CD4-positive, alpha-beta T cell treated with Interleukin-15 for 1 hour (primary cell): ENCODE measurements around the gene TTC8.
"Not testable (repeated sequence)": the region's sequence is repeated elsewhere in the genome, so short reads cannot be mapped to it uniquely, and the experiment has no call there.

ENCODE experiments used
- DNase-seq: peaks from one replicate; pipeline ENCODE4 v3.0.0-alpha.2; 2020

The TTC8 gene

DNA sequence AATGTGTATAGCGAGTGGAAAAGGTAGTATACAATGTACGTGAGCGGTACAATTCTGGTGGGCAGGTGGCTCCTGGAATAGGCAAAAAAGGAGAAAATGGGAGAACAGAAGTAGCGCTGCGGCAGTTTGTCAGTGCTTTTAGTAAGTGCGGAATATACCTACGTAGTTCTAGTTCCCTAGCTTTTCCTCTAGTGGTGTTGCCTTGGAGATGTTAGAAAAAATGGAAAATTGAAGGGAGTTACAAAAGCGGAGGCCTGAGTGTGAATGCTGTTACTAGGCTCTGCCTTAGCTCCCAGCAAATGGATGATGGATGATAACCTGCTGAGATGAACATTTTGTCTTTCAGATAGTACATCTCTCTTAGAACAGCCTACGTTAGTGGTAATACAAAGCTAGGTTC is 1.1 kb downstream of the TTC8 start:
- DNase-seq, result no peak

DNA sequence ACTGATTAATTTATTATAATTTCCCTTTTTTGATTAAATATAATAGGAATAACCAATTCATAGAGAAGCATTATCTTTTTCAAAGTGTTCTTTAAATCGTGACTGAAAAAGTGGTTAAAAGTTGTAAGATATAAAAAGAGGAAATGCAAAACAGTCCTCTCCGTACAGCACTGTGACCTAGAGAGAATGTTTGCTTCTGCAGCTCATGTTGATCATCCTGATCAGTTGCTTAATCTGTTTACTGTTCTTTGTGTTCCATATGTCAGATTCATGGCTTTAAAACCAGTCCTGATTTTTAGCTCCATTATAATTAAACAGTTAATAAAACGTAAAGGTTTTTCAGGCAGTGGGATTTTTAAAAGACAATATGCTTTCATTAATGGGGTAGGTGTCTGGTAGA is 4.7 kb downstream of the TTC8 start:
- no peak for DNase-seq

DNA sequence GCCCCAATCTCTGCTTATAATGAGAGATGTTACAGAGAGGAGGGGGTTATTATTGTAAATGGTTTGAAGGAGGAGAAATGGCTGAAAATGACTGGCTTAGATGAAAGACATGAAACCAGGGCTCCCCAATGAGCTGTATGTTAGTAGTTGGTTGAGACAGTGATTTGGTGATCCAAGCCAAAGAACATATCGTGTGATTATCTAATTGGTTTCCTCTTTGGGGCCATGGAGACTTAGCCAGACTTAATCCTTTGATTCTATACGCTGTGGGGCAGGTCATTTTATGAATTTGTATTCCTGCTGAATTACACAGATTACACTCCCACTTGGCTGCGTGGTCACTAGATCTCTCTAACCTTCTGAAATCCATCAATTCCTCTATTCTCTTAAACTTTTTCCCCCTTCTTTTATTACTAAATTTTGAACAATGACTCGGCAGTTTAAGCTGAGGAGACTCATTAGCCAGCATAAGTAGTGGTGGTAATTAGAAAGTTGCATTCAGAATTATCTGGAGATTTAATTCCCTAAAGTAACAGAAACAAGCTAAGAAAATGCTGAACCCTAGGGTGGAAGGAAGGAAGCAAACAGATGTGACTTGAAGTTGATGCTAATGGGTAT is 5.3 kb downstream of the TTC8 start:
- DNase-seq, result no peak

- no peak for DNase-seq
These were observed 6.8 kb downstream of the TTC8 start for GRCh38 chr14:88831284-88831683.

GRCh38 chr14:88834883-88835431 is 10.5 kb downstream of the TTC8 start:
- DNase-seq, result no peak

DNA sequence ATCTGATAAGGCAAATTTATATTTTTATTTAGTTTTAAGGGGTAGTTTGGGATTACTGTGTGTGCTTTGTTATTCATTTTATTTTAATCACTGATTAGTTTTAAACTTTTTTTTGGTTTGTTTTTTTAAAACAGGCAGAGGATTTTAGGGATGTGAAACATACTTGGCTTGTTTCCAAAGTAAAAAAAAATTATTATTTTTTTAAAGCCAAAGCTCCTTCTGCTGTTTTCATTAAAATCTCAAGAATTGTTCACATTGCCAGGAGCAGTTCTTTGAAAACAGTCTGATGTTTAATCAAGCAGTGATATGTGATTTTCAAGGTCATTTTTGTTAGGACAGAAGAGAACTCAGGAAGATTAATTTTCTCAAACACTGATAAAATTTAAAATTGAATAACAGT is 11.2 kb downstream of the TTC8 start:
- no peak for DNase-seq

- DNase-seq, result no peak
These were observed 13.0 kb downstream of the TTC8 start for GRCh38 chr14:88837495-88837894.

- DNase-seq, result no peak
These were observed 13.6 kb downstream of the TTC8 start for GRCh38 chr14:88838015-88838414.

GRCh38 chr14:88840926-88841325 is 16.5 kb downstream of the TTC8 start:
- no peak for DNase-seq

GRCh38 chr14:88841741-88842140 is 17.3 kb downstream of the TTC8 start:
- DNase-seq, result no peak

GRCh38 chr14:88842414-88842813 is 18.0 kb downstream of the TTC8 start:
- DNase-seq, result no peak

- DNase-seq, result no peak
These were observed 20.6 kb downstream of the TTC8 start for GRCh38 chr14:88844980-88845491.

- no peak for DNase-seq
These were observed 24.1 kb downstream of the TTC8 start for GRCh38 chr14:88848571-88848970.

GRCh38 chr14:88849716-88850115 is 25.3 kb downstream of the TTC8 start:
- DNase-seq, result no peak

- no peak for DNase-seq
These were observed 27.1 kb downstream of the TTC8 start for GRCh38 chr14:88851587-88851986.

DNA sequence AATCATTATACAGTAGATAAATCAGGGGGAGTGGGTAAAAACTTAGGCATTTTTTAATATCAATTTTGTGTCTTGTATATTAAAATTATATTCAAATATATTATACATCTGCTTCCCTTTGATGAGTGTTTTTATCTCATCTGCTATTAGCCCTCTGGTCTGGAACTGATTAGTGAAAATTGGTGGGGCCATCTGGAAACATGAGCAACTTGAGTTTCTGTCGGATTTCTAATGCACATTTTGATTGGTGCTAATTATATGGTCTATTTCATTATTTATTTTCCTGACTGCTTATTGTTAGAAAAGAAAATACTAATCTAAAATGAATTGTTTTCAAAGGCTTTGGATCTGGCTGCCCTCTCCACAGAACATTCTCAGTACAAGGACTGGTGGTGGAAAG is 28.2 kb downstream of the TTC8 start:
- no peak for DNase-seq

DNA sequence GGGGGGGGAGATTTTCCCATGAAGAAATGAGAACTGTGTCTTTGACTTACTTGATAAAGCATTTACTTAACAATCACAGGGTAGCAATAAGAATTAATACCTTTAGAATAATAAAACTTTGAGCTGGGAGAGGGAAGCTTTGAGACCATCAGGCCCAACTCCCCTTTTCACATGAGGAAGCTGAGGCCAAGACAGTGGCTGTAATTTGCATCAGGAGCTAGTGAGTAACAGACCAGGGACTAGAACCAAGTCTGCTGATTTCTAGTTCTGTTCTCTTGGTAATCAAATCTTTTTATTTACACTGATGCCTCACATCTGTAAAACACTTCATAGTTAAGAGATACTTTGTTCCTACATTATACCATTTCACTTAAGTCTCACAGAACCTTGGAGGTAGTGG is 28.7 kb downstream of the TTC8 start:
- no peak for DNase-seq

DNA sequence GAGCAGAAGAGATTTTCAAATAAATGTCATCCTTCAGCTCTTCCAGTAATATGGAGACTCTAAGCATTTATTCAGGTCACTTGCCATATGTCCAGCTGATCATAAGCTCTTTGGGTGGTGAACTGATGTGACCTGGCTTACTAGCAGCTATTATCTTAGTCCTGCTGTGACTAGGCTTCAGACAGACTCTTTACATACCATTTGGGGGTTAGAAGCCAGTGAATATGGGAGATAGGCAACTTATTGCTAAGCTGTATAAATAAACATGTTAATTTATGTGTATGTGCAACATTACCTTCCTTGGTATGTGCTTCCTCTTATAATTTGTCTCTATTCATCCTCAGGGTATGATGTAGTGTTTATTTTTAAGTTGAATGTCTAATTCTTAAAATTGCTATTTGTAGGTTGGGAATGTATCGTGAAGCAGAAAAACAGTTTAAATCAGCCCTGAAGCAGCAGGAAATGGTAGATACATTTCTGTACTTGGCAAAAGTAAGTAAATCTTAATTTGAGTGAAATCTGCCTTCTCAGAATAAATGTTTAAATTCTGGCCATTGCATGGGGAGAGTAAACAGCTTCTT is 32.4 kb downstream of the TTC8 start:
- DNase-seq, result no peak

DNA sequence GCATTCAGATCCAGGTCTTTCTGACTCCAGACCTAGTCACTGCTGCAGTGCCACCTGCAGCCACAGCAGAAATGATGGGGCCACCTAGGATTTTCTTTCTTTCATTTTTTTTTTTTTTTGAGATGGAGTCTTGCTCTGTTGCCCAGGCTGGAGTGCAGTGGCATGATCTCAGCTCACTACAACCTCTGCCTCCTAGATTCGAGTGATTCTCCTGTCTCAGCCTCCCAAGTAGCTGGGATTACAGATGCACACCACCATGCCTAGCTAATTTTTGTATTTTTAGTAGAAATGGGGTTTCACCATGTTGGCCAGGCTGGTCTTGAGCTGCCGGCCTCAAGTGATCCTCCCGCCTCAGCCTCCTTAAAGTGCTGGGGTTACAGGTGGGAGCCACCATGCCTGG is 33.4 kb downstream of the TTC8 start:
- not testable (repeated sequence) for DNase-seq

- DNase-seq, result not testable (repeated sequence)
These were observed 34.7 kb downstream of the TTC8 start for GRCh38 chr14:88859118-88859517.

- no peak for DNase-seq
These were observed 38.7 kb downstream of the TTC8 start for GRCh38 chr14:88863167-88863566.

GRCh38 chr14:88864198-88864597 is 39.7 kb downstream of the TTC8 start:
- DNase-seq, result no peak

DNA sequence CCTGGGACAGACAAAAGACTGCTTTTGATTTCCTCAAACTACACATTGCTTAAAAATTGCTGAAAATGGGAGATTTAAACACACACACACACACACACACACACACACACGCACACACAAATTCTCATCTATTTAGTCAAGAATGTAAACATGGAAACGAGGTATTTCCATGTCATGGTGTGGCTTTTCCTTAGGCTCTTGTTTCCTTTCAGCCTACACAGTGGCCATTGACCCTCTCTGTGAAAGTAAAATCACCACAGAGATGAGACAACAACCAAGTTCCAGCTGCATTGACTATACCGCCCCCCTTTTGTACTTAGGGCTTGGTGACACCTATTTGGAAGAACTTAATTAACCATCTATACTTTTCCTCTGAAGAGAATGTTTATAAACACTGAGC is 41.9 kb downstream of the TTC8 start:
- no peak for DNase-seq

DNA sequence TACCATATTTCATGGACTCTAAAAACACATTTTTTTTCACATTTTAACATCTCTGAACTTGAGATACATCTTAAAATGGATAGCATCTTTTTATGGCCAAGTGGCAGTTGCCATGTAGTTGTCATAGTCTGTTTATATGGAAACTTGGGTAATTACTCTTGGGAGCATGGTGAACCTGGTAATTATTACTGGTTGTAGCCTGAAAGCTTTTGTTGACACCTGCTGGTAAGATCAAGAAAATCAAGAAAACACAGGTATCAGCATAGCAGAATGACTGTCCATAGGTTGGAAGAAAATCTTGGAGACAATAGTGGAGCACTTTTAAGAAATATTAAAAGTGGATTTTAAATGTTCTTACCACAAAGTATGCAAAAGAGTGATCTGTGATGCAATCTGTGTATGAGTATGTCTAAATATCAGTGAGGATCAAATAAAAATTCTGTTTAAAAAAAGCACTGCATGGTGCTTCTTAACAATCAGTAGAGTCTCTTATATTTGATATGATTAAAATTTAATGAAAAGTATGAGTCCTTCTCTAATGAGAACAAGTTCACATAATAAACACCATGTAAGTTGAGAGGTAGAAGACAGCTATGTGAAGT is 44.2 kb downstream of the TTC8 start:
- DNase-seq, result no peak
